Muscle of back (tissue), 10 donors: ENCODE results near the gene AKT3. TPM values are rescaled to one million over a fixed set of nuclear protein-coding genes. Genes with fewer than 3 reads are reported as not detected.

Experiments
- polyA plus RNA-seq, 10 donors: library from polyadenylated mRNA; unstranded; fragments of 120-200 nt; gene quantifications; one replicate each; pipeline ENCODE4 v1.2.1, GENCODE V29; 2013; ENCODE audit not compliant: insufficient read length in 10 of 10

AKT3 gene
- polyA plus RNA-seq, 10 donors = 18.3 to 26.9 (median 23.2) TPM

Other genes starting within 250 kb of the AKT3 start
- gene ZBTB18, start 201.0 kb upstream of the AKT3 start, polyA plus RNA-seq = 100 to 1,000 TPM in 1 of 10 donors, 10 to 100 TPM in 9; 51.2 to 108 (median 84.9) TPM